ENCODE data around the gene AGMAT.

AGMAT gene

DNA sequence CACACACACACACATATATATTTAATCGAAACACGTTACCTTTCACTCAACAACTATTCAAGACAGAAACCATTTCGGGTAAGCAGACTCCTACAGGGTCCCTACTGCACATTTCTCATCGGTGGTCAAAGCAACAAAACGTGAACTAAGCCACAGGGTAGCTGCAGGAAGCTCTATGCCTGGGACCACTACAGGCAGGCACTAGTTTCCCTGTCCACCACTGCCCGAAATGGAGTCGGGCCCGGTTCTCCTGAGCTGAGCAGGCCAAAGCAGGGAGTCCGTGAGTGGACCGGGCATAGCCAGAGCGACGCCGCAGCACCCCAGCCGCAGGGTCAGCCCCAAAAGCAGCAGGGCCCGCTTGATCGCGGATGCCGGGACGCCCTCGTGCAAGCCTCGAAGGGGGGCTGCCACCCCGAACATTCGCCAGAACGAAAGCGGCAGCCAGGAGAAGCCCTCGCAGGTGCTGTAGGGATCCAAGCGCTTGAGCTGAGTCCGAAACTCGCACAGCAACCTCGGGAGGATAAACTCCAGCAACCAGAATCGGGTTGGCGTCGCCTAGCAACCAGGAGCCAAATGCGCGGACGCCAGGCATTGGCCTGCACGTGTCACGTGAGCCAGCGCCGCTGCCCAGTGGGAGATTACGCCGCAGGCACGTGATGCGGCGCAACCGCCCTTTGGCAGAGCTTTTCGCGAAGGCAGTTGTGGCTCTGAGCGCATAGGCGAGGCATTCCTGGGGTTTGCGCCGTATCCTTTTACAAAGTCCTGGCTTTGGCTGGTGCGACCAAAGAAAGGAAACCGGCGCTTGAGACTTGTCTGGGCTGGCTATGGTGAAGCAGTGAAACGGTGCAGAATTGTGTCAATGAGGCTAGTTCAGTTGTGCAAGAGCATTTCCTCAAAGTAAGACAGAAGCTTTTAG is 18.5 kb upstream of the AGMAT start:
- TF ChIP-seq, protein P1, sequence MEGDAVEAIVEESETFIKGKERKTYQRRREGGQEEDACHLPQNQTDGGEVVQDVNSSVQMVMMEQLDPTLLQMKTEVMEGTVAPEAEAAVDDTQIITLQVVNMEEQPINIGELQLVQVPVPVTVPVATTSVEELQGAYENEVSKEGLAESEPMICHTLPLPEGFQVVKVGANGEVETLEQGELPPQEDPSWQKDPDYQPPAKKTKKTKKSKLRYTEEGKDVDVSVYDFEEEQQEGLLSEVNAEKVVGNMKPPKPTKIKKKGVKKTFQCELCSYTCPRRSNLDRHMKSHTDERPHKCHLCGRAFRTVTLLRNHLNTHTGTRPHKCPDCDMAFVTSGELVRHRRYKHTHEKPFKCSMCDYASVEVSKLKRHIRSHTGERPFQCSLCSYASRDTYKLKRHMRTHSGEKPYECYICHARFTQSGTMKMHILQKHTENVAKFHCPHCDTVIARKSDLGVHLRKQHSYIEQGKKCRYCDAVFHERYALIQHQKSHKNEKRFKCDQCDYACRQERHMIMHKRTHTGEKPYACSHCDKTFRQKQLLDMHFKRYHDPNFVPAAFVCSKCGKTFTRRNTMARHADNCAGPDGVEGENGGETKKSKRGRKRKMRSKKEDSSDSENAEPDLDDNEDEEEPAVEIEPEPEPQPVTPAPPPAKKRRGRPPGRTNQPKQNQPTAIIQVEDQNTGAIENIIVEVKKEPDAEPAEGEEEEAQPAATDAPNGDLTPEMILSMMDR (IDR thresholded peaks at IDR 0.05): no peak

DNA sequence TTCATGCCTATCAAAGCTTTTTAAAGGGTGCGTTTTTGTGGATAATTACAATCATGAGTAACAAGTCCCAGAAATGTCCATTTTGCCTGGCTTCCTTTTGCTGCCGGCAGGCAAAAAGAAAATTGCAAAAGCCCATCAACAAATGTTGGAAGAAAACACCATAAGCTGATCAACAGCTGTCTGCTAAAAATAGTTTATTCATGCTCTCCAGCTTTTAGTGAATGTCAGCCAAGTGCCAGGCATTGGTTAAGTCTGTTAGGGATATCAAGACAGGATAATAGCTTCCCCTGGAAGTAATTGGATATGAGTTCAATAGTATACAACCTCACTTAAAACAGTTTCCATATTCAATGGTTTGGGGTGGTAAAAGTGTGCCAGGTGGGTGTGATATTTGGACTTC is 13.6 kb upstream of the AGMAT start:
- TF ChIP-seq, protein P1 (IDR thresholded peaks at IDR 0.05): no peak

DNA sequence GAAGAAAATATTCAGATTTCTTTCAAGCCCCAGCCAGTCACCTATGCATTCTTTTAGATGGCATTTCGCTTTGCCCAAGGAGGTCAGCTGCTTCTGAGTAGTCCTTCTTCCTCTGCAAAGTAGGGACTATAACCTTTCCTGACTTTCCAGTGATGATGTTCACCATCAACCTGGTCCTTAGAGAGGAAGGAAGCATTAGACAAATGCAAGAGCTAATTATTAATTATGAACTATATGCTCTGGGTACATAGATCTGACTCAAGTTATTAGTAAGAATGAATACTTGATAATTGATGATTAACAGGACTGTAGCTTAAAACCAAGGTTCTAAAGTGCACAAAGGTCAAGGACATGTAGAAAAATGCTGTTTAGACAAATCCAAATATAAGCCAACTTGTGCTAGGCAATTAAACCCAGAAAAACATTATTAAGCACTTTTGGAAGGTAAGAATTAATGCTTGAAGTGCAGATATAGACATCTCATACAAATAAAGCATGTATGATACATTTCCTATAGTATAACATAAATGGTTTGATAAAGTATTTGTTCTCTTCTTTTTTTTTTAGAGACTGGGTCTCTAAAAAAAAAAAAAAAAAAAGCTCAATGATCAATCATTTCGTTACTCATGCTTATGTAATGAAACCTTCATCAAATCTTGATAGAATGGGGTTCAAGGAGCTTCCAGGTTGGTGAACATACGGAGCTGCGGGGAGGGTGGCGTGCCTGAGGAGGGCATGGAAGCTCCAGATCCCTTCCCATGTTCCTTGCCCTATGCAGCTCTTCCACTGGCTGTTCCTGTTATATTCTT is 11.2 kb upstream of the AGMAT start:
- TF ChIP-seq, protein P1 (IDR thresholded peaks at IDR 0.05): no peak

DNA sequence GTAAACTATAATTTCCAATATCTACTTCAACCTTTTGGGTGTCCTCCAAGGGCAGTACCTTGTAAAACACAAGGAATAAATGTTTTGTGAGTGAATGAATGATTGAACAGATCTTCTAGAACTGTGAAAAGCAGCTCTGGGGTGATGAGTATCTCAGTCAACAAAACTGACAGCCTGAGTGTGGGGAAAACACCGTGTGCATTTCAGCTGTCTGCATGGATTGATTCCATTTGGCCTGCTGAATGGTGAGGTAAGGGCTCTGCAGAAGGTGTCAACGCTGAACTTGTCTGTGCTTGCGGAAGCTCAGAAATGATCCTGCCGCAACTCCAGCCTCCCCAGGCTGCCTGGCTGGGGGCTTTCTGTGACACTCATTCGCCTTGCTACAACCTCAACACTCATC is 7.4 kb upstream of the AGMAT start:
- TF ChIP-seq, protein P1 (IDR thresholded peaks at IDR 0.05): no peak

DNA sequence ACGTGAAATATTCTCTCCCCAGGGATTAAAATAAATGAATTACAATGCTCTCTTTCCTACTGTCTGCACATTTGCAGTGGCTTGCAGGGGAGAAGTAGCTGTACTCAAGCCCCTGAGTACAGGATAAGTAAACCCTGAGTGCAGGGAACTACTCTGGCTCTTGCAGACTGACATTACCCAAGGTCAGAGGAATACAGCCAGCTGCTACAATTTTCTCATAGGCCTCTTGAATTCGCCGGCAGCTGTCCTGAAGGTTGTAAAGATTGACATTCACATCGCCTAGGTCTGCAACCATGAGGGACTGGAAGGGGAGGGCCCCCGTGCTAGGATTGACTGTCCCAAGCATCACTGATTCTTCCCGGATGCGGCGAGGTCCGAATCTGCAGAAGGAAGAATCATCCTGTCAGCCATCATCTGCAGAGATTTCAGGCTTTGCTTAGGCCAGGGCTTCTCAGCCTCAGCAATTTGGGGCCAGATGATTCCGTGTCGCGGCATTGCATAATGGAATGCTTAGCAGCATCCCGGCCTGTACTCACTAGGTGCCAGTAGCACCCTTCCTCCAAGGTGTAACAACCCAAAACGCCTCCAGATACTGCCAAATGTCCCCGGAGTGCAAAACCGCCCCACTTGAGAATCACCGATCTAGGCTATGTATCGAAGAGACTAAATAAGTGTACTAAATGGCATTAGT is 1.7 kb downstream of the AGMAT start:
- TF ChIP-seq, protein P1 (IDR thresholded peaks at IDR 0.05): no peak

DNA sequence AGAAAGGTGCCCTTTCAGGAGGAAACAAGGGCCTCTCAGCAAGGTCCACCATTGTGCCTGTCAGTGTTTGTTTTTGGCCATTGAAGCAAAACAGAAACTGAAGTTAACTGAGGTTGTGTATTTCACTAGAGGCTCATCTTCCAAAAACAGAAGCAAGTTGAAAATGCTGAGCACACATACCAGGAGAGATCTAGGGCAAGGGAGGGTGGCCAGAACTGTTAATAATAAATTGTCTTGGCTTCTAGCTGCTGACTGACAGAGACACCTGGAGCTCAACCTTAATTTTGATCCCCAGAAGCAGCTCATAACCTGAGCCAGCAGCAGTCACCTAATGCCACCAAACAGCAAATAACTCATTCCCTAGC is 5.2 kb downstream of the AGMAT start:
- TF ChIP-seq, protein P1 (IDR thresholded peaks at IDR 0.05): no peak

DNA sequence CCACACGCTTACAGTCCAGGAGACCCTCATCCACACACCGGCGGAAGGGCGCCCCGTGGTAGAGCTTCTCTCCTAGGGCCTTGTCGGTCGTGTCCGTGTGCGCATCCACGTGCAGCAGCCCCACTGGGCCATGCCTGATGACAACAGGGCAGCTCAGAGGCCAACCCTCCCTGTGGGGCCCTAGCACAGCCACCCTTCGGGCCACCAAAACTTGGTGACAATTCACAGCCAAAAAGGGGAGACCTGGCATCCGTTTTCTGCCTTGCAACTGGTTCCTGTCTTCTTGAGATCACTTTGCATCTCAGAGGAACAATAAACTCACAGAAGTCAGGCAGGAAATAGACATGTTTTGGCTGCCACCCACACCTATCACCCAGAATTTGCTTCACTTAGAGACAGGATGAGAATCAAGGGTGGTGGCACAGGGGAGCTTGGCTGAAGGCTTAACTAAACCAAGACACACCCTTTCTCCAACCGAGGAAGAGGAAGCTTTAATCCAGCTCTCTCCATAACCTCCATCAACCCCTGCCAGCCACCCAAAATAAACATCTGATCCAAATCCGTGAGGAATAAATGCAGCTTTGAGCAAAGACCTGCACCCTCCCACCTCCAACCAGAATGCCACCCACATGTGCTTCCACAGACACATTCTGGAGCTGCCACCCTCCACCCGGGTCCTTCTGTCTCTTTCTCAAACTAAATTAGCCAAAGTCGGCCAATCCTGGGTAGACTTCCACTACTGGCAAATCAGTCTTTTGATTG is 5.7 kb downstream of the AGMAT start:
- TF ChIP-seq, protein P1 (IDR thresholded peaks at IDR 0.05): no peak

Data from LNCAP (cell line).